Fibroblast of skin of right biceps (primary cell): ENCODE results near the gene UBTD1.
"Not testable (repeated sequence)": the region's sequence is repeated elsewhere in the genome, so short reads cannot be mapped to it uniquely, and the experiment has no call there.

ENCODE experiments used
- DNase-seq: peaks from one replicate; pipeline ENCODE4 v3.0.0-alpha.2; 2013

Gene UBTD1

DNA sequence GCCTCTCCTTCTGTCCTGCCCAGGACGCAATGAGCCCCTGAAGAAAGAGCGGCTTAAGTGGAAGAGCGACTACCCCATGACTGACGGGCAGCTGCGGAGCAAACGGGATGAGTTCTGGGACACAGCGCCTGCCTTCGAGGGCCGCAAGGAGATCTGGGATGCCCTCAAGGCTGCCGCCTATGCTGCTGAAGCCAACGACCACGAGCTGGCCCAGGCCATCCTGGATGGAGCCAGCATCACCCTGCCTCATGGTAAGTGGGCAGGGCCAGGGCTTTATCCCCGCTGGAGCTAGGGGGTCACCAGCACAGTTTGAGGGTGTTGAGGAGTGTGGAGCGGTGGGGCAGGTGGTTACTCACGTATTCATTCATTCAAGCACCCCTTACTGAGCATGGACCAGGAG lies 69.2 kb downstream of the UBTD1 start:
- DNase-seq, result no peak

DNA sequence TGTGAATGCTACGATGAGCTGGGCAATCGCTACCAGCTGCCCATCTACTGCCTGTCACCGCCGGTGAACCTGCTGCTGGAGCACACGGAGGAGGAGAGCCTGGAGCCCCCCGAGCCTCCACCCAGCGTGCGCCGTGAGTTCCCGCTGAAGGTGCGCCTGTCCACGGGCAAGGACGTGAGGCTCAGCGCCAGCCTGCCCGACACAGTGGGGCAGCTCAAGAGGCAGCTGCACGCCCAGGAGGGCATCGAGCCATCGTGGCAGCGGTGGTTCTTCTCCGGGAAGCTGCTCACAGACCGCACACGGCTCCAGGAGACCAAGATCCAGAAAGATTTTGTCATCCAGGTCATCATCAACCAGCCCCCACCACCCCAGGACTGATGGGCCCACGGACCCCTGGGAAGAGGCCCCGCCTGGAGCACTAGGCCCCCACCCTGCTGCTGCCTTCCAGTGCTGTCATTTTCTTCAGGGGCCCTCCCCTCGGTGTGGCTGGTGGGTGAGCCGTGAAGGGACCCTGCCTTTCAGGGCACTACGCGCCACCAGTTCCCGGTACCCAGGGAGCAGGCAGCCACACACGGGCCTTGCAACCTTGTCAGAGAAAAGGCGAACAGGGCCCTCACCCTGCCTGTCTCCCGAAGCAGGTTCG lies 71.5 kb downstream of the UBTD1 start:
- no peak for DNase-seq

- no peak for DNase-seq
Observed at GRCh38 chr10:97570789-97571471, 72.2 kb downstream of the UBTD1 start.

DNA sequence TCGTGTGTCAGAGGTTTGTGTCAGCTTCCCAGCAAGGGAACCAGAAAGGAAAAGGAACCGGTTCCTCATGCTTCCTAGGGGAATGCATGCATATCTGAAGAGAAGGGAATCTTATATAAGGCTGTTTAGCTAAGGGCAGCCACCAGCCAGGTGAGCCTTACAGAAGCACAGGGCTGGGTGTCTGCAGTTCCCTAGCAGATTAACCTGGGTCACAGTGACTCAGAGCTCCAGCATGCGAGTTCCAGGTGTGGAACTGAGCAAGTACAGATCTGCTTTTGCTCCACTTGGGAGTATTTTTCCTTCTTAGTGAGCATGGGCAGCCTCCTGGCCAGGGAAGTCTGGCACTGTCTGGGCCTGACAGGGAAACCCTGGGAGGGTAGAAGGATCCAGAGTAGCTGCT lies 72.9 kb downstream of the UBTD1 start:
- DNase-seq, result no peak

GRCh38 chr10:97572214-97572989 lies 73.7 kb downstream of the UBTD1 start, which contains the start of gene ANKRD2:
Gene ANKRD2 (plus strand): TSS chr10:97572779. CDS start chr10:97572789, 10 bp downstream.
- peak; percentile 69 for DNase-seq

DNA sequence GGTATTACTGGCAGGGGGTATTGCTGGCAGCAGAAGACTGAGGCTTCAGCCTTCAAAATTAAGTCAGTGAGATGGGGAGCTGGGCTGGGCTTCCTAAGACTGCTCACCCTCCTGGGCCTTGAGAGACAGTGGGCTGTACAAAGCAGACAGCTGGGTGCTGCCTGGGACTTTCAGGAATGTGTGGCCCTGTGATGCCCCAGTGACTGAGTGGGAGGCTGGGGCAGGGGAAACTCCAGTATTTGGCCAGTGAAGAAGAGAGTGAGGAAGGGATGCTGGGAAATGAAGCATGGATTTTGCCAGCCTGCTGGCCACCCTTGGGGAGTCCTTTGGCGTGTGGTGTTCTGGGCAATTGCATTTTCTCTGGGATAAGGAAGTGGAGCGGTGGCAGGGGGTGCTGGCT lies 74.3 kb downstream of the UBTD1 start:
- no peak for DNase-seq

- DNase-seq, result no peak
Observed at GRCh38 chr10:97573672-97574071, 74.9 kb downstream of the UBTD1 start.

GRCh38 chr10:97574374-97575126 lies 75.8 kb downstream of the UBTD1 start:
- peak; percentile 72 for DNase-seq

DNA sequence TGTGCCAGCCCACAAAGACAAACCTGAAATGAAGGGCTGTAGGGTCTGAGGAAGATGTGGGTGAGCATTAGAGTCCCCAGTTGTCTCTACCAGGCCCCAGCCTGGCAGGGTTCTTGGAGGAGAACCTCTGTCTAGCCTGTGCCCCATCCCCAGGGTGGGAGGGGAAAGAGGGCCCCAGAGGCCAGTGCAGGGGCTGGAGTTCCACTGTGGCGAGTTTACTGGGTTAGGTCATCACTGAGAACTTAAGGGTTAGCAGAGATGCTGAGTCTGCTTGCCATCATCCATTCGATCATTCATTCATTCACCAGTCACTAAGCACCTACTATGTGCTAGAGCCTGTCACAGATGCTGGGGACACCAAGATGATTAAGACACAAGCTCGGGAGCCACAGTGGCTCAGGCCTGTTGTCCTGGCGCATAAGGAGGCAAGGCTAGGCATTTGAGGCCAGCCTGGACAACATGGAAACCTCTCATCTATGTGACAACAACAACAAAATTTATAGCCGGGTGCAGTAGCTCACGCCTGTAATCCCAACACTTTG lies 76.5 kb downstream of the UBTD1 start:
- DNase-seq, result peak; percentile 20

- DNase-seq, result not testable (repeated sequence)
Observed at GRCh38 chr10:97576487-97576886, 77.8 kb downstream of the UBTD1 start.

DNA sequence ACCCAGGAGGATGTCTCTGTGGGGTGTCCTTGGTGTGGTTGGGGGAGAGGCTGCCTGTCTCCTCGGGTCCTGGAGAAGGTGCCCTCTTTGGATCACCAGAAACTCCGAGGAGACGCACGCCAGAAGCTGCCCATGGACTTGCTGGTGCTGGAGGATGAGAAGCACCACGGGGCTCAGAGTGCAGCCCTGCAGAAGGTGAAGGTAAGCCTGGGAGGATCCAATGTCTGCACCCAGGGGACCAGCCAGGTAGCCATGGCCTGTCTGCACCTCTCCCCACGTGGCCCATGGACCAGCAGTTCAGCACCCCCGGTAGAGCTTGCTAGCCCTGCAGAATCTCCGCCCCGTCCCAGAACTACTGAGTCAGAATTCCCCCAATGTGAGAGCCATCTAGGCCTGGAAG lies 79.0 kb downstream of the UBTD1 start:
- no peak for DNase-seq

- no peak for DNase-seq
Observed at GRCh38 chr10:97578171-97578844, 79.6 kb downstream of the UBTD1 start.

DNA sequence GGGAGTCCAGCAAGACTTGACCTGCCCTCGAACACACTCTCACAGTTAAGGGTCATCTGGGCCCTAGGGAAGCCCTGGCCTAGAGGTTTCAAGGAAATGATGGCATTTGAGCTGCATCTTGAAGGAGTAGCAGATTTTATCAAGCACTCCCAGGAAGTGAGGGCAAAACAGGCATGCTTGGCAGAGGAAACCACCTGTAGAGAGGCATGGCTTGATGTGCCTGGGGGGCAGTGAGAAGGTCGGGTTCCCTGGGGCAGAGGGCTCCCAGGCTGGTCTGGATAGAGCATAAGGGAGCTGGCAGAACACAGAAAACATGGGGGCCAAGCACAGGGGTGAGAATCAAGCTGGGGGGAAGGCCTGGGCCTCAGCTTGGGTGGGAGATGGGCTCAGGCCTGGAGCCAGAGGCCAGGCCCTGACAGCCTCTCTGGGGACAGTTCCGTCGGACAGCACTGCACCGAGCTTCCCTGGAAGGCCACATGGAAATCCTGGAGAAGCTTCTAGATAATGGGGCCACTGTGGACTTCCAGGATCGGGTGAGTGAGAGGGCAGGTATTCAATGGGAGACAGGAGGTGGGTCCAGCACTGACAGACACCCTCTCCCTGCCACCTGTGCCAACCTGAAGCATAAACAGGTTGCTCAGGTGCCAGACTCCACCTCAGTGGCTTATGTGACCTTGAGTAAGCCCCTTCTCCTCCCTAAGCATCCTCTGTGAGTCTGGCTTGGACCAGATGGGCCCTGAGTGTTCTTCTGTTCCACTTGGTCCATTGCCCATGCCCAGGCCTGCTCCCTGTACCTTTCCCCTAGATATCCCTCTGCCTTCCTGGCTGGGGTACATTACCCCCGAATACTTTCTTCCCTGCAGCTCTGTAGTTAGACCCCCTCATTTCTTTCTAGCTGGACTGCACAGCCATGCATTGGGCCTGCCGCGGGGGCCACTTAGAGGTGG lies 82.0 kb downstream of the UBTD1 start:
- DNase-seq, result no peak

GRCh38 chr10:97582169-97582568 lies 83.4 kb downstream of the UBTD1 start:
- DNase-seq, result no peak

- no peak for DNase-seq
Observed at GRCh38 chr10:97583476-97583875, 84.8 kb downstream of the UBTD1 start.

DNA sequence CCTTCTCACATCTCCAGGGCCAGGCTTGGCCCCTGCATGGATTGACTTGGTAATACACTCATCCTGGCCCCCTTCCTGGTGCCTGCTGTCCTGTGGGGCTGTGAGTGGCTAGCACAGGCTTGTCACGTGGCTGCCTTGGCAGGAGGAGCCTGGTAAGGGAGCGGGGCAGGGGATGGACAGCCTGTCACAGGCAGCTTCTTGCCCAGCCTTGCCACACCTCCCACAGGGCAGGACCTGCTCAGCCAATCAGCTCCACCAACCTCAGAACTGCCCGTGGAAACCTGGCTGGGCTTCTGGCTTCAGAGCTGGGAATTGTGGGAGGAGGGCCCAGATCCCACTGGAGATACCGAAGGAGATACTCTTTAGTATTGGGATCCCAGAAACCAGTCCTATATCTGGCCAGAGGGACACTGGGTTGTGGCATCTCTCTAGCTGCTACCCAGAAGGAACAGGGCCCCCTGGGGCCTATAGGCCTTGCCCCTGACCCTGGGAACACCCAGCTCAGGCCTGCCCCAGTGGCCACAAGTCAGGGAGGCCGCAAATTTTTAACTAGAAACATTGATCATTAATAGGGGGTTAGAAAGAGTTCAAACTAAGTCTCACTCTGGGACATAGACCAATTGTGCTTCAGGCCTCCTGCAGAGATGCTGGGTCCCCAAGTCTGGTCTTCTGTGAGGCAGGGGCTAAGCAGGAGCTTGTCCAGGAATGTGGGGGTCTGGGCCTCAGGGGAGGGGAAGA lies 85.5 kb downstream of the UBTD1 start, which contains the start of gene HOGA1:
HOGA1 (plus strand) TSS at position 330 of the 738 bp plus-strand sequence; CDS start at position 645, 315 bp downstream.
- DNase-seq, result peak; percentile 67

DNA sequence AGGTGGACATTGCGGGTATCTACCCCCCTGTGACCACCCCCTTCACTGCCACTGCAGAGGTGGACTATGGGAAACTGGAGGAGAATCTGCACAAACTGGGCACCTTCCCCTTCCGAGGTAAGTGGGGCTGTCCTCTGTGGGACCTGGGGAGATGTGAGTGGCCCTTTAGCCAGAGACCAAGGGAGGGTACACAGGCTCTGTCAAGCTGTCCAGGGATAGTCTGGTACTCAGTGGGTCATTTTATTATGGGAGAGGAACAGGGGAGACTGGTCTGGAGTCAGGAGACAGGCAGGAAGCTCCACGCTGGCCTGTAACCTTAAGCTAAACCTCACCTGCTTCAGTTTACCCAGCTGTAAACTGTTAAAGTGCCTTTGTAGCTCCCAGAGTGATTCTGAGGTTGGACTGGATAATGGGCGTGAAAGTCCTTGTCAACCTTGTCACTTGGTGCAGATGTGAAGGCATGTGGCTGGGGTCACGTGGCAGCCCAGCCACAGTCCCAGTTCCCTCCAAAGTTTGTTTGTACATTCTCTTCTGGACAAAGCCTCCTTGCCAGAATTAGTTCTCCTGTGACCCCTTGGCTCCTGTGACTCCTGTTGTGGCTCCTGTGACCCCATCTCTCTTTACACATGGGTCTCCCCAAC lies 86.2 kb downstream of the UBTD1 start:
- DNase-seq, result no peak

- no peak for DNase-seq
Observed at GRCh38 chr10:97585439-97585811, 86.7 kb downstream of the UBTD1 start.

- DNase-seq, result no peak
Observed at GRCh38 chr10:97587183-97587582, 88.5 kb downstream of the UBTD1 start.

DNA sequence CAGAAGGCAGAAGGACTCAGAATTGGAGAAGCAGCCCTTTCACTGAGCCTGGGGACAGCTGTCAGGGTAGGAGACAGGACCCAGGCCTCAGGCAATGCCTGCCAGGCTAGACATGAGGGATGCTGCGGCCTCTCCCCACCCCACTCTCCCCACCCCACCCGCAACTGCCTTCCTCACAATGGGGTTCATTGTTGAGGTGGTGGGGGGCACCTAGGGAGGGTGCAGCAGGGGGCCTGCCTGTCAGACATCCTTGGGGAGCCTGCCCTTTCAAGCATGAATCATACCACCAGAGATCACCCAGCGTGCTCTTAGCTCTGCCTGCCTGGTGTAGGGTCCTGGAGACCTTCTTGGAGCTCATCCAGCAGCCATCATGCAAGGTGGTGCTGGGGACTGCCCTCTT lies 90.8 kb downstream of the UBTD1 start, which contains the start of gene C10orf62:
C10orf62 (plus strand) TSS at position 243 of the 400 bp plus-strand sequence. CDS start 177 bp downstream, outside the sequence.
- DNase-seq, result no peak
